Stomach (tissue), 9 donors: ENCODE measurements around the gene INPP5J. TPM values are rescaled to one million over a fixed set of nuclear protein-coding genes. Genes with fewer than 3 reads are reported as not detected.

Source experiments
- DNase-seq, 2 donors: peaks; one replicate each; pipeline versions ENCODE4 v3.0.0 to v3.0.0-alpha.2; 2013 to 2019
- H3K27ac ChIP-seq, 5 donors: fragments of 200-600 bp in 4 of 5; sonication (generic) in 4 of 5; one replicate each; pipeline ENCODE4 v1.5.1; 2013 to 2019; ENCODE audit warnings: mild to moderate bottlenecking in 1 of 5, moderate library complexity in 1 of 5
- H3K27me3 ChIP-seq, 3 donors: fragments of 200-600 bp; sonication (generic); one replicate each; pipeline ENCODE4 v1.5.1; 2017 to 2019; ENCODE audit warnings: mixed run types in 1 of 3
- H3K36me3 ChIP-seq, 4 donors: fragments of 200-600 bp; sonication (generic); 1 replicate in 3 of 4; 2 replicates in 1 of 4; pipeline ENCODE4 v1.5.1; 2016 to 2019
- H3K4me1 ChIP-seq, 4 donors: fragments of 200-600 bp; sonication (generic); one replicate each; pipeline ENCODE4 v1.5.1; 2016 to 2019
- H3K4me3 ChIP-seq, 4 donors: fragments of 200-600 bp; sonication (generic) in 3 of 4; one replicate each; pipeline ENCODE4 v1.5.1; 2016 to 2019; ENCODE audit warnings: mild to moderate bottlenecking in 1 of 4
- H3K9me3 ChIP-seq, 4 donors: fragments of 200-600 bp; sonication (generic); one replicate each; pipeline ENCODE4 v1.5.1; 2016 to 2019
- CTCF ChIP-seq, 7 experiments: fragments of 450-650 bp in 4 of 7; fragments of 200-600 bp in 3 of 7; sonication (generic) in 3 of 7; IDR thresholded peaks; one replicate each; pipeline ENCODE4 v1.5.1; 2016 to 2019; ENCODE audit warnings: antibody characterized with exemption in 7 of 7, control low read depth in 2 of 7, mild to moderate bottlenecking in 1 of 7
- EP300 ChIP-seq: sonication (generic); formaldehyde crosslinking; IDR thresholded peaks from one replicate; pipeline ENCODE4 v1.6.1; 2017; ENCODE audit warnings: antibody characterized with exemption
- POLR2A ChIP-seq, 4 donors: fragments of 450-650 bp; IDR thresholded peaks; one replicate each; pipeline ENCODE4 v1.6.1; 2016; ENCODE audit warnings: antibody characterized with exemption in 4 of 4, control low read depth in 2 of 4, mild to moderate bottlenecking in 1 of 4, moderate library complexity in 1 of 4
- POLR2AphosphoS5 ChIP-seq, 3 donors: sonication (generic); formaldehyde crosslinking; IDR thresholded peaks; one replicate each; pipeline ENCODE4 v1.6.1; 2016; ENCODE audit warnings: antibody characterized with exemption in 3 of 3
- WGBS, 5 donors: extraction: QIAGEN DNeasy Blood & Tissue Kit in 3 of 5; methylation state at CpG; one replicate each; pipeline versions ENCODE4 v1.1.5 to v1.1.7; 2013 to 2018; 5-methylcytosine and 5-hydroxymethylcytosine counted together
- intact Hi-C: fragments of 100-400 bp; cut with DNase I; formaldehyde crosslinking; loops from one replicate; pipeline ENCODE4 v1.15.1; 2023; ENCODE audit warnings: low total_unique reads
- polyA plus RNA-seq, 3 donors: library from polyadenylated mRNA; stranded (reverse); fragments of 200-250 nt; gene quantifications; one replicate each; pipeline ENCODE4 v1.2.3, GENCODE V29; 2013
- total RNA-seq, 5 donors: library from RNA; depleted of rRNA; stranded (reverse); fragments of >200 nt; gene quantifications; one replicate each; pipeline versions ENCODE4 v1.1.0 to v1.2.3, GENCODE V29; 2014 to 2016
- donor health status: healthy with polysubstance abuse.
- donor health status: Bipolar disorder and iron deficiency.
- donor health status: healthy.

The INPP5J gene
- total and polyA plus RNA-seq, 8 donors: 1.8 to 34.4 (median 9.3) TPM

DNA sequence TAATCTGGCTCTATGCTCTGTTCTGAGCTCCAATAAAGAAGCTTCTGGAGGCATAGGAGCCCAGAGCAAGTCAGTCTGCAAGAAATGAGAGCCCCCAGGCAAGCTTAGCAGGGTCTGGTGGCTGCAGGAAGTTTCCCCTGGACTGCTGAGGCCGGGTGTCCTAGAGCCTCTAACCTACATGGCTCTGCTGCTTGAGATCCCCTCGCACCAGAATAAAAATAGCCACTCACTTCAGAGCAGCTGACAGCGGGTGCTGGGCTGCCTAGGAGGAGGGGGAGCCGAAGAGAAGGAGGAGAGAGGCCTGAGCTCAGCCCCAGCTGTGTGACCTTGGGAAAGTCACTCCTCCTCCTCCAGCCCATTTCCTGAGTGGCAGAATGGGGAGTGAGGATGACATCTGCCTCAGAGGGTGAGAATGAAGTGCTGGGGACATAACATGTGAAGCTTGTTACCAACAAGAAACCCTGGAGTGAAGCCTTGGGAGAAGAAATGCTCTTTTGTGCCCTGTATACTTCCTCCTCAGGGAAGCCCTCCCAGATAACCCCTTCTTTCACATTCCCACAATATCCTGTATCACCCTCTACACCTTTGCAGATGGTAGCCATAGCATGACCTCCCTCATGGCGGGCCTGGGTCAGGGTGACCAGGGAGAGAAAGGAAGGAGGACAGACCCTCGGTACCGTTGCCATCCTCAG, 3.6 kb upstream of the INPP5J start:
- no peak for TF ChIP-seq POLR2A (IDR thresholded peaks at IDR 0.05)
- no peak for TF ChIP-seq EP300
- no peak for TF ChIP-seq CTCF (IDR thresholded peaks at IDR 0.05)
- TF ChIP-seq POLR2AphosphoS5 (IDR thresholded peaks at IDR 0.05): no peak
- DNase-seq: no peak
- 70 to 84% (median 76%) methylated on average over 6 to 7 of the region's 7 CpGs for WGBS, 5 donors
- H3K27me3 ChIP-seq: no peaks in the 10 kb centered on the region
- no peak overlapping the region for H3K27ac ChIP-seq
- no peaks in the 10 kb centered on the region for H3K36me3 ChIP-seq
- H3K4me3 ChIP-seq: no peak overlapping the region
- H3K4me1 ChIP-seq: peaks cover 8 to 23% (median 19%) of the 10 kb centered on the region in 4 donors
- intact Hi-C loops: no loop called here
- H3K9me3 ChIP-seq: no peaks in the 10 kb centered on the region

- 70 to 75% (median 74%) methylated on average over 5 of the region's 5 CpGs for WGBS, 5 donors
These were observed 2.5 kb upstream of the INPP5J start for GRCh38 chr22:31120230-31120629.

GRCh38 chr22:31120642-31121041, 2.1 kb upstream of the INPP5J start:
- WGBS, 5 donors: 88 to 100% (median 100%) methylated on average over 1 of the region's 1 CpG
- H3K36me3 ChIP-seq: no peaks in the 10 kb centered on the region
- no peaks in the 10 kb centered on the region for H3K9me3 ChIP-seq
- no peak for TF ChIP-seq CTCF (IDR thresholded peaks at IDR 0.05)
- TF ChIP-seq POLR2A (IDR thresholded peaks at IDR 0.05): no peak
- no peak for TF ChIP-seq POLR2AphosphoS5 (IDR thresholded peaks at IDR 0.05)
- no peak for TF ChIP-seq EP300
- no peak for DNase-seq
- intact Hi-C loops: no loop called here
- H3K27ac ChIP-seq: no peak overlapping the region
- H3K27me3 ChIP-seq: no peaks in the 10 kb centered on the region
- H3K4me1 ChIP-seq: peaks cover 8 to 23% (median 19%) of the 10 kb centered on the region in 4 donors
- H3K4me3 ChIP-seq: no peak overlapping the region

More at GRCh38 chr22:31120230-31120629, 2.5 kb upstream of the INPP5J start:
- intact Hi-C loops: no loop called here
- Histone ChIP-seq H3K9me3 (no peaks in the 10 kb centered on the region), H3K27ac (no peak overlapping the region), H3K4me3 (no peak overlapping the region), H3K36me3 (no peaks in the 10 kb centered on the region), H3K27me3 (no peaks in the 10 kb centered on the region), H3K4me1 (peaks cover 8 to 23% (median 19%) of the 10 kb centered on the region in 4 donors)
- DNase-seq: no peak
- no peak for TF ChIP-seq POLR2AphosphoS5 (IDR thresholded peaks at IDR 0.05)
- TF ChIP-seq EP300: no peak
- no peak for TF ChIP-seq CTCF (IDR thresholded peaks at IDR 0.05)
- no peak for TF ChIP-seq POLR2A (IDR thresholded peaks at IDR 0.05)

- 93 to 98% (median 94%) methylated on average over 4 of the region's 4 CpGs for WGBS, 5 donors
- Histone ChIP-seq H3K9me3 (no peaks in the 10 kb centered on the region), H3K4me1 (peaks cover 8 to 23% (median 19%) of the 10 kb centered on the region in 4 donors), H3K27me3 (no peaks in the 10 kb centered on the region), H3K36me3 (no peaks in the 10 kb centered on the region), H3K27ac (no peak overlapping the region), H3K4me3 (no peak overlapping the region)
- DNase-seq: no peak
- intact Hi-C loops: no loop called here
- TF ChIP-seq POLR2AphosphoS5 (IDR thresholded peaks at IDR 0.05) (no peak), EP300 (no peak), CTCF (IDR thresholded peaks at IDR 0.05) (no peak), POLR2A (IDR thresholded peaks at IDR 0.05) (no peak)
These were observed 1.4 kb upstream of the INPP5J start for GRCh38 chr22:31121403-31121802.
